GM19397 (cell line): ENCODE measurements around the gene PHTF1.

Experiments
- ATAC-seq: cut with Tn5 transposase; IDR thresholded peaks from one replicate; pipeline ENCODE4 v1.9.1; 2021; ENCODE audit warnings: mild to moderate bottlenecking, moderate library complexity; ENCODE audit not compliant: unreplicated experiment

PHTF1 gene

GRCh38 chr1:113759333-113760101 is at the start of gene PHTF1:
Gene PHTF1, minus strand, starts transcription at chr1:113759486. Its CDS starts 783 bp downstream, at chr1:113758703.
- ATAC-seq = peak; percentile 91

- ATAC-seq = no peak
These were observed 49.3 kb upstream of the PHTF1 start for GRCh38 chr1:113808450-113809195.

GRCh38 chr1:113805639-113806038 is 46.4 kb upstream of the PHTF1 start:
- no peak for ATAC-seq

- ATAC-seq = no peak
These were observed 45.9 kb upstream of the PHTF1 start for GRCh38 chr1:113805256-113805531.

GRCh38 chr1:113804421-113805255 is 45.4 kb upstream of the PHTF1 start:
- no peak for ATAC-seq

GRCh38 chr1:113802367-113803007 is 43.2 kb upstream of the PHTF1 start:
- ATAC-seq = no peak

- ATAC-seq = no peak
These were observed 41.2 kb upstream of the PHTF1 start for GRCh38 chr1:113800487-113800886.

- no peak for ATAC-seq
These were observed 38.2 kb upstream of the PHTF1 start for GRCh38 chr1:113797472-113797871.

GRCh38 chr1:113793878-113794834 is 34.9 kb upstream of the PHTF1 start:
- ATAC-seq = peak; percentile 80

GRCh38 chr1:113792986-113793385 is 33.7 kb upstream of the PHTF1 start:
- ATAC-seq = no peak

- ATAC-seq = no peak
These were observed 33.2 kb upstream of the PHTF1 start for GRCh38 chr1:113792471-113792870.

GRCh38 chr1:113788802-113789201 is 29.5 kb upstream of the PHTF1 start:
- no peak for ATAC-seq

- no peak for ATAC-seq
These were observed 28.4 kb upstream of the PHTF1 start for GRCh38 chr1:113787663-113788062.

GRCh38 chr1:113786069-113786468 is 26.8 kb upstream of the PHTF1 start:
- no peak for ATAC-seq

- ATAC-seq = peak; percentile 51
These were observed 25.0 kb upstream of the PHTF1 start for GRCh38 chr1:113784104-113784779.

GRCh38 chr1:113783254-113784103 is 24.2 kb upstream of the PHTF1 start:
- peak; percentile 75 for ATAC-seq

- ATAC-seq = no peak
These were observed 23.1 kb upstream of the PHTF1 start for GRCh38 chr1:113782406-113782805.

- ATAC-seq = no peak
These were observed 21.3 kb upstream of the PHTF1 start for GRCh38 chr1:113780374-113781146.
